ENCODE measurements around the gene STXBP6. TPM values are rescaled to one million over a fixed set of nuclear protein-coding genes. Genes with fewer than 3 reads are reported as not detected.

The STXBP6 gene
- total and polyA plus RNA-seq, 9 donors: 1.0 to 9.3 (median 5.5) TPM

- Histone ChIP-seq H3K27ac (no peak overlapping the region), H3K4me1 (ENCODE audit: insufficient read depth) (no peaks in the 10 kb centered on the region), H3K36me3 (no peaks in the 10 kb centered on the region), H3K9me3 (no peaks in the 10 kb centered on the region), H3K27me3 (no peaks in the 10 kb centered on the region), H3K4me3 (no peak overlapping the region)
- intact Hi-C loops (cut with DNase I): no loop called here
- 81 to 85% (median 83%) methylated on average over 3 of the region's 3 CpGs for WGBS, 3 donors
- DNase-seq: no peak
- TF ChIP-seq EP300 (IDR thresholded peaks at IDR 0.05) (no peak), POLR2A (IDR thresholded peaks at IDR 0.05) (no peak)
- TF ChIP-seq, protein P1, sequence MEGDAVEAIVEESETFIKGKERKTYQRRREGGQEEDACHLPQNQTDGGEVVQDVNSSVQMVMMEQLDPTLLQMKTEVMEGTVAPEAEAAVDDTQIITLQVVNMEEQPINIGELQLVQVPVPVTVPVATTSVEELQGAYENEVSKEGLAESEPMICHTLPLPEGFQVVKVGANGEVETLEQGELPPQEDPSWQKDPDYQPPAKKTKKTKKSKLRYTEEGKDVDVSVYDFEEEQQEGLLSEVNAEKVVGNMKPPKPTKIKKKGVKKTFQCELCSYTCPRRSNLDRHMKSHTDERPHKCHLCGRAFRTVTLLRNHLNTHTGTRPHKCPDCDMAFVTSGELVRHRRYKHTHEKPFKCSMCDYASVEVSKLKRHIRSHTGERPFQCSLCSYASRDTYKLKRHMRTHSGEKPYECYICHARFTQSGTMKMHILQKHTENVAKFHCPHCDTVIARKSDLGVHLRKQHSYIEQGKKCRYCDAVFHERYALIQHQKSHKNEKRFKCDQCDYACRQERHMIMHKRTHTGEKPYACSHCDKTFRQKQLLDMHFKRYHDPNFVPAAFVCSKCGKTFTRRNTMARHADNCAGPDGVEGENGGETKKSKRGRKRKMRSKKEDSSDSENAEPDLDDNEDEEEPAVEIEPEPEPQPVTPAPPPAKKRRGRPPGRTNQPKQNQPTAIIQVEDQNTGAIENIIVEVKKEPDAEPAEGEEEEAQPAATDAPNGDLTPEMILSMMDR (IDR thresholded peaks at IDR 0.05): no peak
These were observed 43.9 kb downstream of the STXBP6 start for GRCh38 chr14:25006031-25006430.

GRCh38 chr14:25004389-25004809 lies 45.5 kb downstream of the STXBP6 start:
- Histone ChIP-seq H3K27ac (no peak overlapping the region), H3K4me3 (no peak overlapping the region), H3K27me3 (no peaks in the 10 kb centered on the region), H3K36me3 (no peaks in the 10 kb centered on the region), H3K9me3 (no peaks in the 10 kb centered on the region), H3K4me1 (ENCODE audit: insufficient read depth) (no peaks in the 10 kb centered on the region)
- WGBS, 3 donors: 83 to 95% (median 93%) methylated on average over 1 of the region's 1 CpG
- intact Hi-C loops (cut with DNase I): no loop called here
- no peak for DNase-seq
- TF ChIP-seq, protein P1 (IDR thresholded peaks at IDR 0.05): no peak
- no peak for TF ChIP-seq EP300 (IDR thresholded peaks at IDR 0.05)
- TF ChIP-seq POLR2A (IDR thresholded peaks at IDR 0.05): no peak

- Histone ChIP-seq H3K9me3 (no peaks in the 10 kb centered on the region), H3K4me3 (no peak overlapping the region), H3K36me3 (no peaks in the 10 kb centered on the region), H3K4me1 (ENCODE audit: insufficient read depth) (no peaks in the 10 kb centered on the region), H3K27ac (no peak overlapping the region), H3K27me3 (no peaks in the 10 kb centered on the region)
- TF ChIP-seq POLR2A (IDR thresholded peaks at IDR 0.05): no peak
- TF ChIP-seq, protein P1 (IDR thresholded peaks at IDR 0.05): no peak
- no peak for TF ChIP-seq EP300 (IDR thresholded peaks at IDR 0.05)
- DNase-seq: no peak
- intact Hi-C loops (cut with DNase I): no loop called here
- WGBS, 3 donors: 85 to 93% (median 88%) methylated on average over 1 of the region's 1 CpG
These were observed 46.4 kb downstream of the STXBP6 start for GRCh38 chr14:25003537-25003936.

DNA sequence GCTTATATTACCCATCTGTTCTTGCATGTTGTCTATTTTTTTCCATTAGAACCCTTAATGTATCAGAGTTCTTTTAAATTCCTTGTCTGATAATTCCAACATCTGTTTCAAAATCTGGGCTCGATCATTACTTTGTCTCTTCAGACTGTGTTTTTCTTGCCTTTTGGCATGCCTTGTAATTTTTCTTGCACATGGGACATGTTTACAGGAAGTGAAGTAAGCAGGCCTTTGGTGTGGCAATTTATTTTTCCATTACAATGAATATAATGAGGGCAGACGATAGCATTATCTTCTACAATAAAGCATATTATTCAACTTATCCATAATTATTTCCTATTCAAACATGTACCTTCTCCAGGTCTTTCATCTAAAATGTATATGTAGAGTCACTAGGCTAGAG lies 48.3 kb downstream of the STXBP6 start:
- WGBS, 3 donors: 43 to 50% (median 45%) methylated on average over 2 of the region's 2 CpGs
- Histone ChIP-seq H3K4me3 (no peak overlapping the region), H3K27me3 (no peaks in the 10 kb centered on the region), H3K4me1 (ENCODE audit: insufficient read depth) (no peaks in the 10 kb centered on the region), H3K27ac (no peak overlapping the region), H3K36me3 (no peaks in the 10 kb centered on the region), H3K9me3 (no peaks in the 10 kb centered on the region)
- intact Hi-C loops (cut with DNase I): no loop called here
- no peak for DNase-seq
- TF ChIP-seq, protein P1 (IDR thresholded peaks at IDR 0.05): no peak
- no peak for TF ChIP-seq POLR2A (IDR thresholded peaks at IDR 0.05)
- TF ChIP-seq EP300 (IDR thresholded peaks at IDR 0.05): no peak
